Activated naive CD4-positive, alpha-beta T cell treated with anti-CD3 and anti-CD28 coated beads for 36 hours (primary cell): ENCODE data around the gene TGM2. TPM values are rescaled to one million over a fixed set of nuclear protein-coding genes. Genes with fewer than 3 reads are reported as not detected.

Source experiments
- CTCF ChIA-PET: fragments of 350-600 bp; sonication (Branson Sonifier 250); formaldehyde crosslinking; loops from one replicate; lab custom pipeline; 2021; ENCODE audit warnings: antibody characterized with exemption; lab: Charles Lee
- DNase-seq: peaks from one replicate; pipeline ENCODE4 v3.0.0-alpha.2; 2020
- H3K27ac Mint-ChIP-seq: one replicate; pipeline ENCODE4 v1.8.0; 2021; ENCODE audit warnings: mild to moderate bottlenecking, mixed read lengths
- H3K27me3 Mint-ChIP-seq: one replicate; pipeline ENCODE4 v1.8.0; 2021; ENCODE audit warnings: low read depth, mixed read lengths
- H3K36me3 Mint-ChIP-seq: one replicate; pipeline ENCODE4 v1.8.0; 2021; ENCODE audit warnings: low read depth, mixed read lengths
- H3K4me1 Mint-ChIP-seq: one replicate; pipeline ENCODE4 v1.8.0; 2021; ENCODE audit warnings: low read depth, mixed read lengths
- H3K4me3 Mint-ChIP-seq: one replicate; pipeline ENCODE4 v1.8.0; 2021; ENCODE audit warnings: mild to moderate bottlenecking, moderate library complexity, mixed read lengths
- H3K9me3 Mint-ChIP-seq: one replicate; pipeline ENCODE4 v1.8.0; 2021; ENCODE audit warnings: mixed read lengths
- intact Hi-C: fragments of 100-400 bp; cut with micrococcal nuclease; formaldehyde crosslinking; loops from one replicate; pipeline ENCODE4 v1.15.1; 2023
- total RNA-seq, 2 experiments: library from RNA; stranded (reverse); gene quantifications; one replicate each; pipeline ENCODE4 v1.2.3, GENCODE V29; 2021

The TGM2 gene
- total RNA-seq, 2 experiments from 2014 or later: not detected

GRCh38 chr20:38152621-38153221 lies 12.3 kb downstream of the TGM2 start:
- Mint-ChIP-seq H3K9me3 (no peaks in the 10 kb centered on the region), H3K27ac (no peak overlapping the region), H3K27me3 (peaks cover 22% of the 10 kb centered on the region), H3K4me3 (no peak overlapping the region), H3K4me1 (peaks cover 8% of the 10 kb centered on the region), H3K36me3 (no peaks in the 10 kb centered on the region)
- CTCF ChIA-PET: interaction anchor here (1.2 kb wide), 1 partner anchor 68 kb away, joined by 4 read pairs; no protein-coding TSS in a partner anchor
- intact Hi-C loops: no loop called here
- peak; percentile 33 for DNase-seq

- no peak overlapping the region for H3K27ac Mint-ChIP-seq
- no peak for DNase-seq
- CTCF ChIA-PET: interaction anchor here (1.2 kb wide), 2 partner anchors 60 to 69 kb away, joined by 4 to 5 read pairs; no protein-coding TSS in a partner anchor
These were observed 12.9 kb downstream of the TGM2 start for GRCh38 chr20:38152175-38152620.

DNA sequence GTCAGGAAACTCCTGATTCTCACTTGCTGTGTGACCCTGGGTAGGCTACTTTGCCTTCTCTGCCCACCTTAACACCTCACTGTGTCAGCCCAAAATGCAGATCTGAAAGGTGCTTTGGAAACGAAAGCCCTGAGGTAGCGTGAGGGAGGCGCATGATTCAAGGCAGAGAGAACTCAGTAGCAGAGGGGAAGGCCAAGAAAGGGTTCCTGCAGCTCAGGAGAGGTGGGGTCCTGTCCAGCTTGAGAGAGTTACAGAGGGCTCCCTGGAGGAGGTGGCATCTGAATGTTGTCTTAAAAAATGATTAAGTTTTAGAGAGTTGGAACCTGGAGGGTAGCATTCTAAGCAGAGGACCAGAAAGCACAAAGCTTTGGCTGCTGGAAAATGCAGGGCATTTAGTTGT lies 13.6 kb downstream of the TGM2 start:
- Mint-ChIP-seq H3K4me3 (no peak overlapping the region), H3K4me1 (peaks cover 8% of the 10 kb centered on the region), H3K27ac (no peak overlapping the region), H3K9me3 (no peaks in the 10 kb centered on the region), H3K27me3 (peaks cover 22% of the 10 kb centered on the region), H3K36me3 (no peaks in the 10 kb centered on the region)
- intact Hi-C loops: no loop called here
- CTCF ChIA-PET: interaction anchor here (1.2 kb wide), 2 partner anchors 59 to 70 kb away, joined by 4 to 5 read pairs; no protein-coding TSS in a partner anchor
- DNase-seq: no peak

More at GRCh38 chr20:38152175-38152620, 12.9 kb downstream of the TGM2 start:
- Mint-ChIP-seq H3K9me3 (no peaks in the 10 kb centered on the region), H3K4me1 (peaks cover 8% of the 10 kb centered on the region), H3K36me3 (no peaks in the 10 kb centered on the region), H3K27me3 (peaks cover 22% of the 10 kb centered on the region), H3K4me3 (no peak overlapping the region)
- intact Hi-C loops: no loop called here

DNA sequence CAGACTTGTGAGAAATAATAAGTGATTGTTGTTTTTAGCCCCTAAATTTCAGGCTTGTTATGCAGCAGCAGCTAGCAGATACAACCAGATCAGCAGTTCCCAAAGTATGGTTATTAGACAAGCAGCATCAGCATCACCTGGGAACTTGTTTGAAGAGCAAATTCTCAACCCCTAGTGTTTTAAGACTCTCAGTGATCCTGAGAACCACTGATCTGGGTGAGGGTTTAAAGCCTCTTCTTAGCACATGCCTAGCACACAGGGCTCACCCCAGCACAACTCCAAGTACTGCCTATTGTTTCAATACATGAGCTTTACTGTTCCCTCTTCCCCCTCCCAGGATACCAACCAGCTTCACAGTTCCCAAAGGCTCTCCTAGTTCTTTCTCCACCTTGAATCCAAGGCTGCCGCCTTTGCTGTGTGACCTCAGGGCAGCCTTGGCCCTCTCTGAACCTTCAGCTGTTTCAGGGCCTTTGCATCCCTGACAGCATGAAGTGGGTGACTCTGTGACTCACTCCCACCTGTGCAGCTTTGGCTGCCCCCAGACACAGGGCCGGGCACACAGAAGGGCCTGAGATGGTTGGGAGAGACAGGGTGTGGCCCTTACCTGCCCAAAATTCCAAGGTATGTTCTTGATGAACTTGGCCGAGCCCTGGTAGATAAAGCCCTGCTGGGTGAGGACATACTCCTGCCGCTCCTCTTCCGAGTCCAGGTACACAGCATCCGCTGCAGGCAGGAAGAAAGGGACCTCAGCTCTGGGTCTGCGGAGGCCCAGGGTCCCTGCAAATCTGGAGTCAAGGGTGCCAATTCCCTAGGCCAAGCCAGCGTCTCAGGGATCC lies 14.5 kb downstream of the TGM2 start:
- CTCF ChIA-PET: interaction anchor here (0.6 to 1.2 kb wide), 2 partner anchors 42 to 58 kb away, joined by 5 read pairs; no protein-coding TSS in a partner anchor
- Mint-ChIP-seq H3K9me3 (no peaks in the 10 kb centered on the region), H3K27ac (no peak overlapping the region), H3K36me3 (no peaks in the 10 kb centered on the region), H3K4me1 (peaks cover 8% of the 10 kb centered on the region), H3K27me3 (peaks cover 22% of the 10 kb centered on the region), H3K4me3 (no peak overlapping the region)
- DNase-seq: no peak
- intact Hi-C loops: no loop called here

DNA sequence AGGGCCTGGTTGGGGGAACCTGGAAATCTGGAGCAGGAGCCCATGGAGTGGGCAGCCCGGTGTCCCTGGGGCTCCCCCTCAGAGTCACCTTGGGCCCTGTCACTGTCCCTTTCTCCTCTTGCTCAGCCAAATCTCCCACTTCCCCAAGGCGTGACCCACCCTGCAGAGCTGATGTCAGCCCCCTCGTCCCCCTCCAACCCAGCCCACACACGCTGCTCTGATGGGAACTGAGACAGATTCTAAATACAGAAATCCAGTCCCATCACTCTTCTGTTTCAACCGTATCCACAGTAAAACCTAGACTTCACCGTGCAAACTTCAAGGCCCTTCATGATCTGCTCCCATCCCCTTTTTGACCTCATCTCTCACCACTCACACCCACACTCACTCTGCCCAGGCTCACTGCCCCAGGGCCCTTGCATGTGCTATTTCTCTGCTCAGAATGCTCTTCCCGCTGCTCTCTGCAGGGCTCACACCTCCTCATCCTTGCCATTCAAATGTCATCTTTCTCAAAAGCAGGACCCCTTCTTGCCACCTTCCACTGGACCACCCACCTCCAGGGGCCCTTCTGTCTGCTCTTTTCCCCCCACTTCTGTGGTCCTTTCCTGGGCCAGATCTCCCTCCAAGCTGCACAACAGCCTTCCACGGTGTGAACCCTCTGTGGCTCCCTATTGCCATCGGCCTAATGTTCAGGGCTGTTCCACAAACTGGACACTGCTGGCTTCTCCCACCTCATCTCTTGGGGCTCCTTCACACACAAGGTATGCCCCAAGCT lies 16.6 kb downstream of the TGM2 start:
- Mint-ChIP-seq H3K27ac (no peak overlapping the region), H3K36me3 (no peaks in the 10 kb centered on the region), H3K4me3 (no peak overlapping the region), H3K9me3 (no peaks in the 10 kb centered on the region), H3K4me1 (peaks cover 8% of the 10 kb centered on the region), H3K27me3 (peaks cover 22% of the 10 kb centered on the region)
- DNase-seq: no peak
- CTCF ChIA-PET: no interaction called here
- intact Hi-C loops: no loop called here

DNA sequence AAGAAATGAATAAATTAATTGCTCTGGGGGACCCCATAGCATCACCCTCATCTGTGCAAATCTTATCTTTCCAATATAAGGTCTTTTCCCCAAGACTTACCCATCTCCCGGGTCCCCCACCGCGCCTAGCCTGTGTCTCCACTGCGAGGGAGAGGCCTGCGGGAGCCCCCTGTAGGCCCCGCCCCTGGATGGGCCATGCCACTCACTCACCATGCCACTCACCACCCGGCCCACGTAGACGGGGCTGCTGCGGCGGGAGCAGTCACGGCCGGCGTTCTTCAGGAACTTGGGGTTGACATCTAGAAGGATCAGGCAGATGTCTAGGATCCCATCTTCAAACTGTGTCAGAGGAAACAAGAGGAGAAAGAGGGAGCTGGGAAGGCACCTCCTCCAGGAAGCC lies 17.3 kb downstream of the TGM2 start:
- peaks cover 8% of the 10 kb centered on the region for H3K4me1 Mint-ChIP-seq
- H3K36me3 Mint-ChIP-seq: no peaks in the 10 kb centered on the region
- H3K9me3 Mint-ChIP-seq: no peaks in the 10 kb centered on the region
- H3K4me3 Mint-ChIP-seq: no peak overlapping the region
- no peak overlapping the region for H3K27ac Mint-ChIP-seq
- CTCF ChIA-PET: no interaction called here
- intact Hi-C loops: no loop called here
- DNase-seq: no peak
- peaks cover 19% of the 10 kb centered on the region for H3K27me3 Mint-ChIP-seq

- intact Hi-C loops: no loop called here
- H3K27me3 Mint-ChIP-seq: peaks cover 13% of the 10 kb centered on the region
- H3K27ac Mint-ChIP-seq: no peak overlapping the region
- no peak overlapping the region for H3K4me3 Mint-ChIP-seq
- H3K36me3 Mint-ChIP-seq: no peaks in the 10 kb centered on the region
- H3K9me3 Mint-ChIP-seq: no peaks in the 10 kb centered on the region
- CTCF ChIA-PET: no interaction called here
- peaks cover 2% of the 10 kb centered on the region for H3K4me1 Mint-ChIP-seq
- no peak for DNase-seq
These were observed 17.9 kb downstream of the TGM2 start for GRCh38 chr20:38147163-38147562.

GRCh38 chr20:38146628-38147027 lies 18.4 kb downstream of the TGM2 start:
- no peaks in the 10 kb centered on the region for H3K4me1 Mint-ChIP-seq
- no peaks in the 10 kb centered on the region for H3K9me3 Mint-ChIP-seq
- no peaks in the 10 kb centered on the region for H3K36me3 Mint-ChIP-seq
- intact Hi-C loops: no loop called here
- H3K27ac Mint-ChIP-seq: no peak overlapping the region
- H3K4me3 Mint-ChIP-seq: no peak overlapping the region
- peaks cover 9% of the 10 kb centered on the region for H3K27me3 Mint-ChIP-seq
- no peak for DNase-seq
- CTCF ChIA-PET: no interaction called here

DNA sequence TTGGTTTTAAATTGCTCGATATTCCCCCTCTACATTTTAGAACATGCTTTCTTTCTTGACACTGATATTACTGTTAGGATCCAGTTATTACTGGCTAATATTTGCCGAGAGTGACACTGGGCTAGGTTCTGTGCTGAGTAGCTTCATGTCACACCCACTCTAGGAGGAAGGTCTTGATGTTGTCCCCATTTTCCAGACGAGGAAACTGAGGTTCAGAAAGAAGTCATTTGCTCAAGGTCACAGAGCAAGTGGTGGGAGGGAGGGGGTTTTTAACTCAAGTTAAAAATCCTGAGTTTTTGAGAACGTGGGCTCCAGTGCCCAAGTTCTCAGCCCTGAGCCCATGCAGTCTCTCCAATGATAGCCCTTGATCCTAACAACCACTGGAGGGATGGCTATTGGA lies 18.9 kb downstream of the TGM2 start:
- intact Hi-C loops: no loop called here
- peaks cover 6% of the 10 kb centered on the region for H3K27me3 Mint-ChIP-seq
- H3K4me3 Mint-ChIP-seq: no peak overlapping the region
- H3K4me1 Mint-ChIP-seq: no peaks in the 10 kb centered on the region
- CTCF ChIA-PET: interaction anchor here (0.7 kb wide), 1 partner anchor 196 kb away, joined by 5 read pairs; no protein-coding TSS in a partner anchor
- H3K27ac Mint-ChIP-seq: no peak overlapping the region
- no peaks in the 10 kb centered on the region for H3K36me3 Mint-ChIP-seq
- DNase-seq: no peak
- H3K9me3 Mint-ChIP-seq: no peaks in the 10 kb centered on the region

DNA sequence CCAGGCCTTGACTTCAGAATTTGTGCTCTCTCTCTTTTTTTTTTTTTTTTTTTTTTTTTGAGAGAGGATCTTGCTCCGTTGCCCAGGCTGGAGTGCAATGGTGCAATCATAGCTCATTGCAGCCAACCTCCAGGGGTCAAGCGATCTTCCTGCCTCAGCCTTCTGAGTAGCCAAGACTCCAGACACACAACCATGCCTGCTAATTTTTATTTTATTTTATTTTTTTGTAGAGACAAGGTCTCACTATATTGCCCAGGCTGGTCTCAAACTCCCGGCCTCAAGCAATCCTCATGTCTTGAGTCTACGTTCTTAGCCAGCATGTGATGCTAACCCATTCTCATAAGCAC lies 19.4 kb downstream of the TGM2 start:
- Mint-ChIP-seq H3K36me3 (no peaks in the 10 kb centered on the region), H3K4me3 (no peak overlapping the region), H3K4me1 (no peaks in the 10 kb centered on the region), H3K27ac (no peak overlapping the region), H3K27me3 (peaks cover 6% of the 10 kb centered on the region), H3K9me3 (no peaks in the 10 kb centered on the region)
- CTCF ChIA-PET: interaction anchor here (0.7 kb wide), 1 partner anchor 196 kb away, joined by 5 read pairs; no protein-coding TSS in a partner anchor
- DNase-seq: no peak
- intact Hi-C loops: no loop called here

GRCh38 chr20:38144974-38145728 lies 19.9 kb downstream of the TGM2 start:
- CTCF ChIA-PET: interaction anchor here (0.7 to 1.0 kb wide), 2 partner anchors 76 to 197 kb away, joined by 3 to 5 read pairs; no protein-coding TSS in a partner anchor

More at GRCh38 chr20:38144974-38145728, 19.9 kb downstream of the TGM2 start:
- Mint-ChIP-seq H3K9me3 (no peaks in the 10 kb centered on the region), H3K27ac (no peak overlapping the region), H3K4me1 (no peaks in the 10 kb centered on the region), H3K4me3 (no peak overlapping the region), H3K36me3 (no peaks in the 10 kb centered on the region), H3K27me3 (peaks cover 6% of the 10 kb centered on the region)
- DNase-seq: no peak
- intact Hi-C loops: no loop called here
